Neural cell (in vitro differentiated cells): ENCODE measurements around the gene HPS5. TPM values are rescaled to one million over a fixed set of nuclear protein-coding genes. Genes with fewer than 3 reads are reported as not detected.

Source experiments
- H2AFZ ChIP-seq: fragments of 200-600, 300-800 bp; sonication (generic), shearing (Covaris generic); 2 replicates; pipeline ENCODE4 v1.6.0; 2014; ENCODE audit warnings: low read depth, mild to moderate bottlenecking, antibody characterized with exemption, low read length, moderate library complexity
- H3F3A ChIP-seq: fragments of 200-600 bp; shearing (Covaris generic); 2 replicates; pipeline ENCODE4 v1.6.1; 2016; ENCODE audit warnings: mild to moderate bottlenecking, moderate library complexity, mixed read lengths, antibody characterized with exemption, low read length; ENCODE audit not compliant: insufficient read depth, poor library complexity, severe bottlenecking
- H3K27ac ChIP-seq: fragments of 200-600, 300-800 bp; sonication (generic), shearing (Covaris generic); 2 replicates; pipeline ENCODE4 v1.5.1; 2014; ENCODE audit warnings: mild to moderate bottlenecking, low read length, moderate library complexity
- H3K27me3 ChIP-seq: fragments of 300-800, 200-600 bp; sonication (generic), shearing (Covaris generic); 2 replicates; pipeline ENCODE4 v1.6.0; 2014; ENCODE audit warnings: mild to moderate bottlenecking, low read depth, low read length, moderate library complexity; ENCODE audit not compliant: insufficient read depth
- H3K36me3 ChIP-seq: fragments of 300-800, 200-600 bp; sonication (generic), shearing (Covaris generic); 2 replicates; pipeline ENCODE4 v1.5.1; 2014; ENCODE audit warnings: mild to moderate bottlenecking, antibody characterized with exemption, low read length, moderate library complexity; ENCODE audit not compliant: insufficient read depth
- H3K4me2 ChIP-seq: fragments of 300-800, 200-600 bp; sonication (generic), shearing (Covaris generic); 2 replicates; pipeline ENCODE4 v1.6.0; 2014; ENCODE audit warnings: mild to moderate bottlenecking, low read length
- H3K4me3 ChIP-seq: fragments of 300-800, 200-600 bp; sonication (generic), shearing (Covaris generic); 2 replicates; pipeline ENCODE4 v1.5.1; 2014; ENCODE audit warnings: mild to moderate bottlenecking, low read length, moderate library complexity
- H3K79me2 ChIP-seq: fragments of 200-600 bp; shearing (Covaris generic); replicated peaks from 2 replicates; pipeline ENCODE4 v1.6.0; 2014; ENCODE audit warnings: mild to moderate bottlenecking, low read length, moderate library complexity; ENCODE audit not compliant: insufficient read depth
- H3K9ac ChIP-seq: fragments of 300-800, 200-600 bp; sonication (generic), shearing (Covaris generic); 2 replicates; pipeline ENCODE4 v1.6.1; 2016; ENCODE audit warnings: mild to moderate bottlenecking, low read length, mixed read lengths
- H3K9me2 ChIP-seq: fragments of 200-600 bp; shearing (Covaris generic); 2 replicates; pipeline ENCODE4 v1.6.1; 2016; ENCODE audit warnings: mild to moderate bottlenecking, low read length, mixed read lengths; ENCODE audit not compliant: insufficient read depth
- H3K9me3 ChIP-seq: fragments of 200-600, 300-800 bp; sonication (generic), shearing (Covaris generic); 2 replicates; pipeline ENCODE4 v1.6.1; 2016; ENCODE audit warnings: mild to moderate bottlenecking, mixed run types, low read length, moderate library complexity, mixed read lengths
- H4K20me1 ChIP-seq: fragments of 200-600 bp; shearing (Covaris generic); 2 replicates; pipeline ENCODE4 v1.6.1; 2016; ENCODE audit warnings: mild to moderate bottlenecking, mixed run types; ENCODE audit not compliant: insufficient read depth
- CTCF ChIP-seq: fragments of 450-650 bp; IDR thresholded peaks from 2 replicates; pipeline ENCODE4 v1.5.1; 2014; ENCODE audit warnings: antibody characterized with exemption, mild to moderate bottlenecking, moderate library complexity; ENCODE audit not compliant: poor library complexity, severe bottlenecking
- EP300 ChIP-seq: fragments of 450-650 bp; conservative IDR thresholded peaks from 2 replicates; pipeline ENCODE4 v1.6.1; 2014; ENCODE audit warnings: antibody characterized with exemption, mild to moderate bottlenecking, moderate library complexity; ENCODE audit not compliant: poor library complexity, severe bottlenecking
- EZH2 ChIP-seq: fragments of 200-600, 300-800 bp; shearing (Covaris generic), sonication (generic); IDR thresholded peaks from 2 replicates; pipeline ENCODE4 v1.6.1; 2014; ENCODE audit warnings: antibody characterized with exemption, low read length, borderline replicate concordance, mild to moderate bottlenecking; ENCODE audit not compliant: insufficient read depth, poor library complexity, severe bottlenecking
- MXI1 ChIP-seq: fragments of 450-650 bp; conservative IDR thresholded peaks from 2 replicates; pipeline ENCODE4 v1.6.1; 2014; ENCODE audit warnings: antibody characterized with exemption, mild to moderate bottlenecking; ENCODE audit not compliant: poor library complexity, severe bottlenecking
- POLR2AphosphoS5 ChIP-seq: IDR thresholded peaks from 2 replicates; pipeline ENCODE4 v1.6.1; 2012
- REST ChIP-seq: IDR thresholded peaks from 2 replicates; pipeline ENCODE4 v1.6.1; 2012; ENCODE audit warnings: borderline replicate concordance
- SMC3 ChIP-seq: fragments of 450-650 bp; conservative IDR thresholded peaks from 2 replicates; pipeline ENCODE4 v1.6.1; 2014; ENCODE audit warnings: antibody characterized with exemption, mild to moderate bottlenecking, moderate library complexity; ENCODE audit not compliant: poor library complexity
- TAF1 ChIP-seq: IDR thresholded peaks from 2 replicates; pipeline ENCODE4 v1.6.1; 2012; ENCODE audit warnings: low read depth
- polyA plus RNA-seq: library from polyadenylated mRNA; depleted of rRNA; stranded (reverse); fragments of >200 nt; gene quantifications from 2 replicates; pipeline ENCODE4 v1.2.3, GENCODE V29; 2014

HPS5 gene
- polyA plus RNA-seq, 1 donor from 2014 or later, result 28.5 TPM

- Histone ChIP-seq H3K4me3 (peak overlapping the region; percentile 73), H3K9ac (peak overlapping the region; percentile 97), H3K27me3 (no peaks in the 10 kb centered on the region), H3K79me2 (peaks cover 57% of the 10 kb centered on the region), H3F3A (no peaks in the 10 kb centered on the region), H4K20me1 (no peaks in the 10 kb centered on the region), H3K27ac (peak overlapping the region; percentile 96), H3K4me2 (peak overlapping the region; percentile 92), H2AFZ (peak overlapping the region; percentile 77), H3K9me3 (no peaks in the 10 kb centered on the region), H3K9me2 (no peaks in the 10 kb centered on the region), H3K36me3 (no peaks in the 10 kb centered on the region)
- TF ChIP-seq TAF1 (no peak), MXI1 (no peak), EP300 (no peak), REST (no peak), POLR2AphosphoS5 (no peak), EZH2 (no peak), SMC3 (no peak), CTCF (no peak)
These were observed 367 bp downstream of the HPS5 start for GRCh38 chr11:18321578-18321968.

GRCh38 chr11:18320617-18321016, 1.3 kb downstream of the HPS5 start:
- Histone ChIP-seq H3K9me2 (no peaks in the 10 kb centered on the region), H3K79me2 (peaks cover 52% of the 10 kb centered on the region), H3K27ac (no peak overlapping the region), H3K9me3 (no peaks in the 10 kb centered on the region), H3K4me2 (peak overlapping the region; percentile 92), H3K4me3 (peak overlapping the region; percentile 73), H3K27me3 (no peaks in the 10 kb centered on the region), H3F3A (no peaks in the 10 kb centered on the region), H3K36me3 (no peaks in the 10 kb centered on the region), H2AFZ (no peak overlapping the region), H3K9ac (no peak overlapping the region), H4K20me1 (no peaks in the 10 kb centered on the region)
- no peak for TF ChIP-seq CTCF
